HEK293T (cell line): ENCODE measurements around the gene PTPRE.

Experiments used
- ARNT ChIP-seq: fragments of 450-650 bp; IDR thresholded peaks from 2 replicates; pipeline ENCODE4 v1.6.1; 2017; ENCODE audit warnings: mild to moderate bottlenecking
- FOXA1 ChIP-seq: fragments of 450-650 bp; IDR thresholded peaks from 2 replicates; pipeline ENCODE4 v1.6.1; 2016; ENCODE audit warnings: mild to moderate bottlenecking
- FOXK2 ChIP-seq: fragments of 450-650 bp; IDR thresholded peaks from 2 replicates; pipeline ENCODE4 v1.6.1; 2016; ENCODE audit warnings: mild to moderate bottlenecking
- FOXM1 ChIP-seq: fragments of 450-650 bp; IDR thresholded peaks from 2 replicates; pipeline ENCODE4 v1.6.1; 2017; ENCODE audit warnings: mild to moderate bottlenecking, borderline replicate concordance
- HDGF ChIP-seq: fragments of 450-650 bp; IDR thresholded peaks from 2 replicates; pipeline ENCODE4 v1.6.1; 2017; ENCODE audit warnings: antibody characterized with exemption, borderline replicate concordance
- L3MBTL2 ChIP-seq: fragments of 450-650 bp; conservative IDR thresholded peaks from 2 replicates; pipeline ENCODE4 v1.6.1; 2016; ENCODE audit warnings: mild to moderate bottlenecking
- SP1 ChIP-seq: fragments of 450-650 bp; IDR thresholded peaks from 2 replicates; pipeline ENCODE4 v1.6.1; 2017
- SUZ12 ChIP-seq: fragments of 450-650 bp; IDR thresholded peaks from 2 replicates; pipeline ENCODE4 v1.6.1; 2016; ENCODE audit warnings: mild to moderate bottlenecking
- ZNF384 ChIP-seq: fragments of 450-650 bp; IDR thresholded peaks from 2 replicates; pipeline ENCODE4 v1.6.1; 2016
- TF ChIP-seq, protein P1 (sequence below): fragments of 450-650 bp; IDR thresholded peaks from 2 replicates; pipeline ENCODE4 v1.6.1; 2016

DNA sequence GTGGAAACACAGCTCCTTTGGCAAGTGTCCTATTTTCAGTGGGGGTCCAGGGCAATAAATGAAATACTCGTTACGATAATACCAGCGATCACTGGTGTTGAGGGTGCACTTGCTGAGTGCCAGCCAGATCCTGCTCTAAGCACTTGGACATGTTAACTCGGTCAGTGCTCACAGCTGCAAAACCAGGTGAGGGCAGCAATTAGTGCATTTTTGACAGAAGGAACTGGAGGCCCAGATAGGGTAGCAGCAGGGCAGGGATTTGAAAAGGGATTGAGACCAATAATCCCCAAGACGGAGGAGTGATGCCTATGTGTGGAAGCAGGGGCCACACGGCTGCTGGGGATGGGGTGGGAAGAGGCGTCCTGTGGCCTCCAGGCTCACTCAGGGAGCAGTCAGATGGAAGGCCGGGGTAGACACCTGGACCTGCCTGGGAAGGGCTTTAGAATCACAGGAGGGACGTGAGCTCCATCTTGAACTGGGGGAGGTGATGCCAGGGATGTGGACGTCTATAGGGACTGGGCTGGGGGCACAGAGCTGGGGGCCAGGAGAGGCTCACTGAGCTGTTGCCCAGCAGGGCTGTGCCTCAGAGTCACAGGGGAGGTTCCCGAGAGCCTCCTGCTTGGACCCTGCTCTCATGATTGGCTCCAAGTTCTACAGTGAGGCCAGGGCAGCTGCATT is 14.3 kb downstream of the PTPRE start:
- TF ChIP-seq, protein P1, sequence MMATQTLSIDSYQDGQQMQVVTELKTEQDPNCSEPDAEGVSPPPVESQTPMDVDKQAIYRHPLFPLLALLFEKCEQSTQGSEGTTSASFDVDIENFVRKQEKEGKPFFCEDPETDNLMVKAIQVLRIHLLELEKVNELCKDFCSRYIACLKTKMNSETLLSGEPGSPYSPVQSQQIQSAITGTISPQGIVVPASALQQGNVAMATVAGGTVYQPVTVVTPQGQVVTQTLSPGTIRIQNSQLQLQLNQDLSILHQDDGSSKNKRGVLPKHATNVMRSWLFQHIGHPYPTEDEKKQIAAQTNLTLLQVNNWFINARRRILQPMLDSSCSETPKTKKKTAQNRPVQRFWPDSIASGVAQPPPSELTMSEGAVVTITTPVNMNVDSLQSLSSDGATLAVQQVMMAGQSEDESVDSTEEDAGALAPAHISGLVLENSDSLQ: no peak
- TF ChIP-seq FOXK2 (no peak), SUZ12 (no peak), L3MBTL2 (no peak), ARNT (no peak), ZNF384 (no peak), FOXA1 (no peak), SP1 (no peak), FOXM1 (no peak), HDGF (no peak)
